GM21367 (cell line): ENCODE measurements around the gene MAML2.
A peak's percentile ranks its signal among the peaks of the same experiment; 100 is the strongest.

ENCODE experiments used
- ATAC-seq: cut with Tn5 transposase; IDR thresholded peaks from one replicate; pipeline ENCODE4 v1.9.1; 2021; ENCODE audit not compliant: unreplicated experiment

The MAML2 gene

GRCh38 chr11:96137373-96137772 is 205.6 kb downstream of the MAML2 start:
- ATAC-seq: no peak

- no peak for ATAC-seq
Observed at GRCh38 chr11:96136613-96137298, 206.2 kb downstream of the MAML2 start.

DNA sequence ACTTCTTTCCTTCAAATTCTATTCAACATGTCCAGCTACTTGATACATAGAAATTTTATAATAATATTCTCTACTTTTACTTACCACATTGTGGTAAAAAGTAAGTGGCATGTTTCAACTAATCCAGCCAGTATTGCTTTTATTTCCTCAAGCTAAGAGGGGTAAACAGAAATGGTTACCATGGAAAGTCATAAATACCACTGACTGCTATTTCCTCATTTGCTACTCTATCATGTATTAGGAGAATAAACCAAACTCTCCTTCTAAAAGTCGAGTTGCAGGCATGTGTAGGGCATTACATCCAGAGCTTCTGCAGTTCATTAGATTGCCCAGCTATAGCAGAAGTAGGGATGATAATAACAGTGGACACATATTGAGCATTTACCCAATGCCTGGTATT is 208.4 kb downstream of the MAML2 start:
- peak; percentile 45 for ATAC-seq

- no peak for ATAC-seq
Observed at GRCh38 chr11:96132437-96132836, 210.6 kb downstream of the MAML2 start.

DNA sequence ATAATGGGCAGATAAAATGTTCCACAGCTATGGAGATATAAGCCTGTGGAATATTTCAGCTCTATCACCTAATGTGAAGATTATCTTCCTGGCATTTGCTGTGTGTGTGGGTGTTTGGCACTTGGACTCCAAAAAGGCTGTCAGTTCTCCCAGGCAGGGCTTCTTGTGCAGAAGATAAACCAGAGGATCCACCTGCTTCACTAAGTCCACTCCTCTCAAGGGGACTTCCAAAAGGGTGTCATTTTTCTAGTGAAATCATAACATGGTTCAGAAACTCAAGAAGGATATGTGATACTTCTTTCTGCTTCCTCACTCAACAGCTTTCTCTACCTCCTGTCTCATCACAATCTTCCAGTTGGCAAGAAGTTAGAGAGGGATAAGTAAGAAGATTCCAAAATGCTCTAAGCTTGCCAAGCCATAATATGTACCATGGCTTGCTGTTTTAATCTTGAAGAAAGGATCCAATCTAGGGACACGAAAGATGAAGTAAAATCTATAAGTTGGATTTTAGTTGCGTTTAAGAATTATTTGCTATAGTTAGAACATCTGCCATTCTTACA is 212.9 kb downstream of the MAML2 start:
- no peak for ATAC-seq

DNA sequence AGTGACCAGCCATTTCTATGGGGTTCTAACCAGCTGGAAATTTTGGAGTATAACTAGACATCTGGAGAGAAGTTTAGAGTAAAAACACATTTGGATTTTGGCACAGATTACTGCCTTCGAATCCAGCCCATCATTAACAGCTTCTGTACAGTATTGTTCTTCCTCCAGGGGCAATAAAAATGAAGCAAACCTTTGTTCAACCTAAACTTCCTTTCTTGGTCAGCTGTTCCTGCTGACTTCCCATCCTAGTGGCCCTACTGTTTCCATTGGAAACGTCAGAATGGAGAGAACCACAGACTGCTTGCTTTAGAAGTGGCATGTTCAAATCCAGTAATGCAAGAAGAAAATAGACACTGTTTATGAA is 215.4 kb downstream of the MAML2 start:
- no peak for ATAC-seq

DNA sequence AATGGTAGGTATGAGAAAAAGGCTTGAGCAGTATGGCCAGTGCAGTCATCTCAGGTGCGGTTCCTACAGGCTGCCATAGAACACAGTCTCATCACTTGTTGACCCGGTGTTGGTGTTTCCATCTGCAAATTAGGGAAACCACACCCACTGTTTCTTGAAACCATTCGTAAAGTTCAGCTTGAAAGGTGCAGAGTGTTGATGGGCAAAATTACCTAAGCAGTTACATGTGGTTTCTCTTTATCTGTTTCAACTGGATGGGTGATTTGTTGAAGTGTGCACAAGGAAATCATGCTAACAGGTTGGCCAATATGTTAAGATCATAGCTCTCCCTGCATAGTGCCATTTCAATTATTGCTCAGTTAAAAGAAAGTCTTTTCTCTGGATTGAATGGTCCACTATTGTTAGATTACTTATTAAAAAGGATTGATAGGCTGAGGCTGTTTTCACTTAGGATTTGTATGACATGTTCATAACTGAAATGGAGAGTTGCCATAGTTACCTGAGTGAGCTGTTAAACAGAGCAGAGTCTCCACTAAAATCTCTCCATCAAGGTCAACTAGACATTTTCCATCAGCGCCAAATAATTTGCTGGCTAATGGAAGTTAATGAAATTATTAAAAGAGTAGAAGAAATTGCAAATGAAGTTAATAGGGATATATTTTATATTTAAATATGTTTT is 215.9 kb downstream of the MAML2 start:
- no peak for ATAC-seq

DNA sequence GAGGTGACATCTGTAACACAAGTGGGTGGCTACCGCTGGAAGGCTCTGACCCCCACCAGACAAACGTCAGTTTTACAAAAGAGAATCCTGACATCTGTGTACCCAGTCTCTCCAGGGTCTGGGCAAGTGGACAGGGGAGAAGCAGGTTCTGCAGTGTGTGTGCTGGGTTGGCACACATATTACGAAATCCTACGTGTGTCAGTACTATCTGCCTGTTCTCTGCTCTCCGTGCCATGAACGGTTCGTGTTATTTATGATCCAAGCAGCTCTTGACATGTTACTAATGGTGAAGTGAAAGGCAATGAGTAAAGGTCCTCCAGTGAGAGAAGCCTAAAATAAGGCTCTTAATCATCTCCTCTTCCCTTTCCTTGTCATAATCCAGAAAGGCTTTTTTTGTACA is 217.6 kb downstream of the MAML2 start:
- ATAC-seq: no peak

- ATAC-seq: no peak
Observed at GRCh38 chr11:96124155-96124554, 218.8 kb downstream of the MAML2 start.

DNA sequence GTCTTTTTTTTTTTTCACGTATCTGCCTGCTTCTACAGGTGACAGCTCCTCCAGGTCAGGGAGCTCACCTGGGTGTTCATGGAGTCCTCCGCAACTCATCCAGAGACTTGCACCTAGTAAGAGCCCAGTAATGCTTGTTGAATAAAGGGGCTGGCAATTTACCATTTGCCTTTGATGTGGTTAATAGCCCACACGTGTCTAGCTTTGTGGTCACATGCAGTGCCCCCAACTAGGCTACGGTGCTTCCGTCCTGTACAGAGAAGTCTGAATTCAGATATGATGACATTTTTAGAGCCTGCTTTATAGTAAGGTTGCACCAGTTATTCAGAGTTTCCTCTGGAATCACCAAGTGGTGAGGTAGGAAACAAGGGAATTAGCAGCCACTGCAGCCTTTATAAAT is 219.7 kb downstream of the MAML2 start:
- no peak for ATAC-seq

DNA sequence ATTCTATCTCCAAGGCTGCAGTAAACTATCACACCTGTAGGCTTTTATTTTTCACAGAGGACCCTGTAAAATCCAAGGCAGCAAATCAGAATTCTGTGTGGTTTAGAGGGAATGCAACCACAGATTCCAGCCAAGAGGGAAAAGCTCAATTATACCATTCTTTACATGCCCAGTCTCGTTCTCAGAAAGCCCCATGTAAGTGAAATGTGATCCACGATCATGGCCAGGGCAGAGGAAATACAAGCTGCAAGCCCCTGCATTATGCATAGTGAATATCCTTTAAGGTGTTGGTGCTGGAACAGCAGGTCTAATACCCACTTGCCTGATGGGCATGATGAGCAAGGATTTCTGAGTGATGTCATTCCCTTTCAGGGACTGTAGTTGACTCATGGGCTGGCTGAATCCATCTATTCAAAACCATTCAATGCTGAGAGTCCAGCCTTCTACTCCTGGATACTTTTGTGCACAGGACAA is 220.4 kb downstream of the MAML2 start:
- ATAC-seq: no peak

DNA sequence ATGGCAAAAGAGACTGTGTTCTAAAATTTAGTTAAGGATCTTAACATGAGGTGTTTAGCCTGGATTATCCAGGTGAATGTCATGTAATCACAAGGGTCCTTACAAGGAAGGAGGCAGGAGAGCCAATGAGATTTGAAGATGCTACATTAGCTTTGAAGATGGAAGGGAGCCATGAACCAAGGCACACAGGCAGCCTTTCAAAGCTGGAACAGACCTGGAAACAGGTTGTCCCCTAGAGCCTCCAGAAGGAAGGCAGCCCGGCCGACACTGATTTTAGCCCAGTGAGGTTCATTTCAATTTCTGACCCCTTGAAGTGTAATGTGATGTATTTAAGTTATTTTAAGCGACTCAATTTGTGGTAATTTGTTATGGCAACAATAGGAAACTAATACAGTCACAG is 223.8 kb downstream of the MAML2 start:
- no peak for ATAC-seq

- no peak for ATAC-seq
Observed at GRCh38 chr11:96116376-96116775, 226.6 kb downstream of the MAML2 start.

DNA sequence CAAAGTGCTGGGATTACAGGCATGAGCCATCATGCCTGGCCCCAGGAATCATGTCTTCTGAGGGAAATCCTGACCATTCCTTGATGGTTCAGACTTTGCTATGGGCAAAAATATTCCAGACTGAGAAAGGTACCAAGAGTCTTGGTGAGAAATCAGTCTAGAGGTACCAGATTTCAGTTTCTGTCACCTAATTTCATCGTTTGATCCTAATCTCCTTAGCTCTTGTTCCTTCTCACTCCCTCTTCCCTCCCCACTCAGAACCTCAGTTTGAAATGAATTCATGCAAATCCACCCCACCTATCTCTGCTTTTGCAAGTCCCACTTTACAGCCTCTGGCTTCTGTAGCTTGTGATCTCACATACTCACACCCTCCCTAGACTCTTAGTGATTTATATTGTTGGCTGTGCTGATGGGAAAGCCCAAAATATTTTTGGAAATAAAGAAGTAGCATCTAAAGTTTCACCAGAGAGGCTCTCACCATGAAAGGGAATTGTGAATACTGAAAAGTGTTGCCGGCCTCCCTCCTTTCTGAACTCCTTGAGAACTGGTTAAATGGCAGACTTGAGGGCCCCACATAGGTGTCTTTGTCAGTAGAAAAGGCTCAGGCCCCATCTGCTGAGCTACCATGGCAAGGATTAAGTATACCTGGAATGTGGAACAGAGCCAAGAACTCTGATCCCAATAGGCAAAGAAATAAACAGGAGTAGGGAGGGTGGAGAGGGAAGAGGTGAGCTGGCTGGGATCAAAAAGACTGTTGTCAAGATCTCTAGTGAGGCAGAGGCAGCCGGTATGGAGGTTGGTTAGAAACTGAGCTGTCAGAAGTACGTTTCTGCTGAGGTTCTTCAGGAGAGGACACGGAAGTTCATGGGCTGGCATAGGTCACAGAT is 228.6 kb downstream of the MAML2 start:
- no peak for ATAC-seq

- no peak for ATAC-seq
Observed at GRCh38 chr11:96113193-96113681, 229.8 kb downstream of the MAML2 start.

- ATAC-seq: peak; percentile 85
Observed at GRCh38 chr11:96112192-96113128, 230.5 kb downstream of the MAML2 start.

- no peak for ATAC-seq
Observed at GRCh38 chr11:96111308-96111707, 231.7 kb downstream of the MAML2 start.

- ATAC-seq: no peak
Observed at GRCh38 chr11:96110302-96110701, 232.7 kb downstream of the MAML2 start.

DNA sequence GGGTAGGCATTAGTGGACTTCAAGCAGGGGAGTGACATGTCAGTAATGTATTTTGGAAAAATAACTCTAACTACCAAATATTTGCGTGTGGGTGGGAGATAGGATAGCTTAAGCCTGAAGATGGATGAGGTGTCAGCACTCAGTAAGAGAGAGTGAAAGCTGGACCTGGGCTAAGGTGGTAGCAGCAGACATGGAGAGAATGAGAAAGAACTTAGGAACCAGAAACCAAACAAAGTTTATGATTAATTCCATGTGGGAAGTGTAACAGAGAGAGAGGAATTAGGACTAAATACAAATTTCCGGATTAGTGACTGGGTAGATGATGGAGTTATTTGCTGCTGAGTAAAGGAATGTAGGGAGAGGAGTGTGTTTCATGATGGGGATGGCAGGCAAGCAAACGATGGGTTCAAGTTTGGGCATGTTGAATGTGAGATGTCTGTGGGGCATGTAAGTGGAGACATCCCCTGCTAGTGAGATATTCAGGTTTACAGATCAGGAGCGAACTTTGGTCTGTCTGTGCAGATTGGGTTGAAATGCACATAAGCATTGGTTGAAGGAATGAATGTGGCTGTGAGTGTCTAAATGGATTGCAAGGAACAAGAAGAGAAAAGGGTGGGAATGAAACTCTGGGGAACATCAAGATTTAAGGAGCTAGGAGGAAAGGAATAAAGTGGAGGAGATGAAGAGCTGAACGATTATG is 233.5 kb downstream of the MAML2 start:
- ATAC-seq: no peak
